GM12801 (cell line): ENCODE data around the gene BDKRB2.

Experiments
- TF ChIP-seq, protein P1 (sequence below): IDR thresholded peaks from one replicate; pipeline ENCODE4 v1.5.1; 2011; ENCODE audit warnings: control low read depth; ENCODE audit not compliant: insufficient read length; ENCODE audit errors: extremely low read depth

Gene BDKRB2

DNA sequence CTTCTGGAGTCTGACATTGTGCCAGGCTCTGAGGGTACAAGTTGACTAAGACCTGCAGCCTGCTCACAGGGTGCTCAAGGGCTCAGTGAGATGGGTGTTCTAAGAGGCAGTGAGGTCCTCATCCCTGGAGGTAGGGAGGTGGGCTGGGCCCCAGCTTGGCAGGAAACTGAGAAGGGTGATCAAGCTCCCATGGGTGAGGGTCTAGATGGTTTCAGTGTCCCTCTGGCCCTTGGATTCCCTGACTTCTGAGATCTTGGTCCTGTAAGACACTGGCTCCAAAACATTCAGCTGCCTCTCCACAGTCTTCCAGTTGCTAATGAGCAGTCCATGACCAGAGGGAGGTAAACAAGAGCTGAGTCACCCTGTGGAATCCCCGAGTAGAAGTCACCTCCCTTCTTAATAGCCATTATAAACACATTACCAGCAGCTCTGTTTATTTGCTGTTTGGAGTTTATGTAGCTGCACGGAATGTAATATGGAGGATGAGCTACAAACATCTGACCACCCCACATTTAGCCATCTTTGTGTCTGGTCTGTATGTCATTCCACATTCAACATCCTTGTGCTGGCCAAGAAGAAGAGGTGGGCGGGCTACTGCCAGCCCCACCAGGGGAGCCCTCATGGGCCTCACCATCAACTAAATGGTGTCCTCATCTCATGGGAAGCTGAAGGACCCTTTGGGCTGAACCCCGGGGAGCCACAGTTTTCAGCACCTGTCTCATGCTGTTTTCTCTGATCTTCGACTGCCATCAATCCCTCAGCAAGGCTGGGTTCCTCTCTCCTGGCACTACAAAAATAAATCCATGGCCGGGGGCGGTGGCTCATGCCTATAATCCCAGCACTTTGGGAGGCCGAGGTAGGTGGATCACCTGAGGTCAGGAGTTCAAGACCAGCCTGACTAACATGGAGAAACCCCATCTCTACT, 37.2 kb upstream of the BDKRB2 start:
- TF ChIP-seq, protein P1, sequence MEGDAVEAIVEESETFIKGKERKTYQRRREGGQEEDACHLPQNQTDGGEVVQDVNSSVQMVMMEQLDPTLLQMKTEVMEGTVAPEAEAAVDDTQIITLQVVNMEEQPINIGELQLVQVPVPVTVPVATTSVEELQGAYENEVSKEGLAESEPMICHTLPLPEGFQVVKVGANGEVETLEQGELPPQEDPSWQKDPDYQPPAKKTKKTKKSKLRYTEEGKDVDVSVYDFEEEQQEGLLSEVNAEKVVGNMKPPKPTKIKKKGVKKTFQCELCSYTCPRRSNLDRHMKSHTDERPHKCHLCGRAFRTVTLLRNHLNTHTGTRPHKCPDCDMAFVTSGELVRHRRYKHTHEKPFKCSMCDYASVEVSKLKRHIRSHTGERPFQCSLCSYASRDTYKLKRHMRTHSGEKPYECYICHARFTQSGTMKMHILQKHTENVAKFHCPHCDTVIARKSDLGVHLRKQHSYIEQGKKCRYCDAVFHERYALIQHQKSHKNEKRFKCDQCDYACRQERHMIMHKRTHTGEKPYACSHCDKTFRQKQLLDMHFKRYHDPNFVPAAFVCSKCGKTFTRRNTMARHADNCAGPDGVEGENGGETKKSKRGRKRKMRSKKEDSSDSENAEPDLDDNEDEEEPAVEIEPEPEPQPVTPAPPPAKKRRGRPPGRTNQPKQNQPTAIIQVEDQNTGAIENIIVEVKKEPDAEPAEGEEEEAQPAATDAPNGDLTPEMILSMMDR: no peak

- TF ChIP-seq, protein P1: no peak
These were observed 36.1 kb upstream of the BDKRB2 start for GRCh38 chr14:96168581-96168980.

GRCh38 chr14:96170961-96171592, 33.6 kb upstream of the BDKRB2 start:
- TF ChIP-seq, protein P1: no peak

- TF ChIP-seq, protein P1: no peak
These were observed 30.8 kb upstream of the BDKRB2 start for GRCh38 chr14:96173636-96174475.

DNA sequence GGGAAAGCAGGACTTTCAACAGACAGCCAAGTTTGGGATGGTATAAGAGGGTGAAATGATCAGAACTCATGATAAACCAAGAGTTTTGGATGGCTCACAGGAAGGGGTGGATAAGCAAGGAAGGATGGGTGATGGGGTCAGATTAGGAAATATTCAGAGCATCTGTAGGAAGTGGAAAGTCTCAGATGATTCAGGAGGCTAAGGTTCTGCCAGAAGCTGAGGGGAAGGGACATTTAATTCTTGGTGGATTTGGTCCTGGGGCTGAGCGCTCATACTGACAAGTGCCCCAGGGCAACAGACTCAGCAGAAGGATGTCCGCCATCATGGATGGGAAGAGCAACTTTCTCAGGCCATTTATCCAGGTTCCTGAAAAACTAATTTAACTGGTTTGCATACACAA, 28.4 kb upstream of the BDKRB2 start:
- TF ChIP-seq, protein P1: no peak

DNA sequence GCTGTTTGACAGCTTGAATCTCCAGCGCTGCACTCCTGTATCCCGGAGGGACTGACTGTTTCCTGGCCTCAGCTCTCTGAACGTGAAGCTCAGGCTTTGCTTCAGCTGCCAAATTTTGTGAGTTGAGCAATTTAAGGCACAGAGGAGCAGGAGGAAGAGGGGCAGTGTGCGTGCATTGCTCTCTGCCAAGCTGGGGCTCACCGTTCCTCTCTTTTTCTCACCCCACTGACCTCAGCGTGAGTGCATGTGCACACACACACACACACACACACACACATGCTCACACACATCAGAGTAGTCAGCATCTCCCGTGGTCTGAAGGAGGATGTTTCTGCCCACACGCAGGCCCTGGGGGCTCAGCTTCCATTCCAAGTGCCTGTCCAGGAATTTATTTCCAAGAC, 27.8 kb upstream of the BDKRB2 start:
- TF ChIP-seq, protein P1: no peak
